K562 (cell line): ENCODE measurements around the gene PDIA2. TPM values are rescaled to one million over a fixed set of nuclear protein-coding genes. Genes with fewer than 3 reads are reported as not detected.
A peak's percentile ranks its signal among the peaks of the same experiment; 100 is the strongest.

Experiments used
- ATAC-seq: fragments of 200-7000 bp; cut with Tn5 transposase; 3 replicates; pipeline ENCODE4 v1.9.1; 2020; ENCODE audit warnings: moderate library complexity
- BruUV-seq: library from RNA; stranded (reverse); fragments of 400-500 nt; replicated peaks from 2 replicates; lab custom pipeline; 2021; lab: Mats Ljungman, UMichigan
- CTCF ChIA-PET: fragments of 300-600 bp; formaldehyde crosslinking; extraction: SDS; loops from one replicate; lab custom pipeline; 2021; ENCODE audit warnings: low intra/inter-chr PET ratio; lab: Yijun Ruan, JAX
- POLR2A ChIA-PET: fragments of 300-600, 350-650 bp; sonication (Branson Sonifier 250); formaldehyde crosslinking; extraction: SDS; loops from one replicate; lab custom pipeline; 2021; ENCODE audit warnings: antibody characterized with exemption, inconsistent platforms; lab: Yijun Ruan, JAX
- DNase-seq, 4 experiments: peaks; one replicate each; pipeline versions ENCODE4 v3.0.0 to v3.0.0-alpha.2; 2011 to 2018; ENCODE audit warnings: low spot score in 3 of 4, mixed read lengths in 3 of 4; ENCODE audit errors: extremely low read depth in 1 of 4
- FAIRE-seq: peaks from 2 replicates; lab custom pipeline; 2011; peaks lifted over from hg19 to GRCh38; lab: Jason Lieb, UNC
- H2AFZ ChIP-seq: 2 replicates; pipeline ENCODE4 v1.6.0; 2011; ENCODE audit warnings: low read depth, low read length, control low read depth, inconsistent platforms
- H3K27ac ChIP-seq: fragments of 200-600 bp; 3 replicates; pipeline ENCODE4 v1.8.0; 2011; ENCODE audit warnings: low read depth, mild to moderate bottlenecking, control low read depth, inconsistent platforms, low read length, moderate library complexity, mixed read lengths; ENCODE audit errors: extremely low read depth
- H3K27me3 ChIP-seq, 2 experiments: fragments of 300-600 bp in 1 of 2; 2 replicates in 1 of 2; 3 replicates in 1 of 2; pipeline versions ENCODE4 v1.6.0 to v1.8.0; 2011; ENCODE audit warnings: inconsistent platforms in 2 of 2, low read length in 2 of 2, mild to moderate bottlenecking in 1 of 2, mixed read lengths in 1 of 2, moderate library complexity in 1 of 2; ENCODE audit not compliant: control insufficient read depth in 2 of 2, insufficient read depth in 2 of 2
- H3K36me3 ChIP-seq: fragments of 300-600 bp; 3 replicates; pipeline ENCODE4 v1.8.0; 2011; ENCODE audit warnings: mild to moderate bottlenecking, low read length, inconsistent platforms; ENCODE audit not compliant: control insufficient read depth, insufficient read depth
- H3K4me1 ChIP-seq, 2 experiments: fragments of 200-600 bp in 1 of 2; replicated peaks in 1 of 2; 2 replicates in 1 of 2; 3 replicates in 1 of 2; pipeline versions ENCODE4 v1.5.1 to v1.8.0; 2011; ENCODE audit warnings: inconsistent platforms in 2 of 2, low read length in 2 of 2, mild to moderate bottlenecking in 1 of 2, mixed read lengths in 1 of 2, moderate library complexity in 1 of 2; ENCODE audit not compliant: control insufficient read depth in 2 of 2, insufficient read depth in 2 of 2
- H3K4me2 ChIP-seq: 2 replicates; pipeline ENCODE4 v1.6.1; 2011; ENCODE audit warnings: low read length, control low read depth, inconsistent platforms, mixed read lengths; ENCODE audit not compliant: insufficient read depth
- H3K4me3 ChIP-seq: fragments of 200-600 bp; sonication (generic), shearing (Covaris generic); 2 replicates; pipeline ENCODE4 v1.5.1; 2016; ENCODE audit warnings: control low read depth, inconsistent platforms
- H3K79me2 ChIP-seq: fragments of 200-600 bp; 3 replicates; pipeline ENCODE4 v1.8.0; 2011; ENCODE audit warnings: low read length, inconsistent platforms; ENCODE audit not compliant: control insufficient read depth, insufficient read depth
- H3K9ac ChIP-seq, 2 experiments: 2 replicates each; pipeline versions ENCODE4 v1.6.0 to v1.6.1; 2011; ENCODE audit warnings: low read depth in 2 of 2, low read length in 2 of 2, control low read depth in 1 of 2, inconsistent platforms in 1 of 2, mild to moderate bottlenecking in 1 of 2, mixed read lengths in 1 of 2; ENCODE audit not compliant: insufficient read depth in 1 of 2
- H3K9me1 ChIP-seq: one replicate; pipeline ENCODE4 v1.6.0; 2011; ENCODE audit warnings: inconsistent platforms, mild to moderate bottlenecking, low read length, moderate library complexity; ENCODE audit not compliant: control insufficient read depth, insufficient read depth
- H3K9me3 ChIP-seq: replicated peaks from 2 replicates; pipeline ENCODE4 v1.5.1; 2011; ENCODE audit warnings: low read depth, low read length, inconsistent platforms; ENCODE audit not compliant: control insufficient read depth, insufficient read depth
- H4K20me1 ChIP-seq: replicated peaks from 2 replicates; pipeline ENCODE4 v1.6.1; 2011; ENCODE audit warnings: low read length, inconsistent platforms, mixed read lengths; ENCODE audit not compliant: control insufficient read depth, insufficient read depth
- CBX3 ChIP-seq, 2 experiments: IDR thresholded peaks; 1 replicate in 1 of 2; 2 replicates in 1 of 2; pipeline ENCODE4 v1.6.1; 2012; ENCODE audit warnings: inconsistent platforms in 2 of 2, low read length in 2 of 2, borderline replicate concordance in 1 of 2, control low read depth in 1 of 2
- HNRNPL ChIP-seq: fragments of 200-400 bp; formaldehyde crosslinking; IDR thresholded peaks from 2 replicates; pipeline ENCODE4 v1.6.1; 2017; ENCODE audit warnings: low read depth, mild to moderate bottlenecking, low read length
- IRF2 ChIP-seq: sonication (generic); formaldehyde crosslinking; IDR thresholded peaks from 2 replicates; pipeline ENCODE4 v1.8.1; 2022; ENCODE audit warnings: mild to moderate bottlenecking, missing genetic modification reagents
- YY1 ChIP-seq, 3 experiments: IDR thresholded peaks; 2 replicates each; pipeline ENCODE4 v1.6.1; 2011; ENCODE audit warnings: low read length in 2 of 3, mild to moderate bottlenecking in 2 of 3, moderate library complexity in 2 of 3, borderline replicate concordance in 1 of 3, control low read depth in 1 of 3, low read depth in 1 of 3; ENCODE audit not compliant: insufficient read depth in 3 of 3, insufficient replicate concordance in 2 of 3, control insufficient read depth in 1 of 3, insufficient read length in 1 of 3; ENCODE audit errors: extremely low read depth in 1 of 3
- WGBS: fragments of 100-300 bp; shearing (Covaris generic); methylation state at CpG from one replicate; pipeline ENCODE4 v1.1.6; 2016; ENCODE audit warnings: low coverage, mixed read lengths; ENCODE audit not compliant: insufficient coverage; ENCODE audit errors: missing lambda C conversion rate; 5-methylcytosine and 5-hydroxymethylcytosine counted together
- in situ Hi-C: fragments of 300-500 bp; cut with MboI; formaldehyde crosslinking; loops from 4 replicates; pipeline ENCODE4 v1.15.0; 2018; ENCODE audit warnings: inconsistent platforms, mixed read lengths
- intact Hi-C: fragments of 100-400 bp; cut with micrococcal nuclease; formaldehyde crosslinking; loops from 2 replicates; pipeline ENCODE4 v1.14.2; 2022
- polyA plus RNA-seq, 8 experiments: library from polyadenylated mRNA; depleted of rRNA in 4 of 8; stranded (reverse) in 5 of 8; unstranded in 3 of 8; fragments of >200 nt; fragmentation: Nextera tagmentation in 2 of 8; fragmentation: Illumina TruSeq in 1 of 8; extraction: Ambion mirVana in 2 of 8; extraction: Trizol in 1 of 8; gene quantifications; 2 replicates each; pipeline versions ENCODE4 v1.2.1 to v1.2.3, GENCODE V29; 2011 to 2014; ENCODE audit warnings: inconsistent platforms in 1 of 8, missing spikeins in 1 of 8
- total RNA-seq, 7 experiments: library from RNA; depleted of rRNA in 6 of 7; stranded (reverse); fragments of >200 nt in 6 of 7; fragmentation: Illumina TruSeq in 2 of 7; extraction: Trizol in 2 of 7; gene quantifications; 2 replicates each; pipeline versions ENCODE4 v1.2.1 to v1.2.3, GENCODE V29; 2011 to 2021; ENCODE audit warnings: low replicate concordance in 1 of 7

PDIA2 gene
- total and polyA plus RNA-seq, 9 of the 15 experiments (the other 6 are each of a cell fraction or from before 2014, with no cell fraction given): 0.13 to 0.92 (median 0.23) TPM; not detected in 4

GRCh38 chr16:325375-326145, 42.6 kb downstream of the PDIA2 start:
- Histone ChIP-seq H3K4me1 (peaks cover 24 to 54% of the 10 kb centered on the region in 2 experiments), H3K9ac (peak overlapping the region in 1 of 2 experiments; percentile 85; a peak in 2 of 4 replicates), H3K4me2 (0 out of 2 replicates have a peak overlapping the region, but pooled peaks have one; percentile 74), H3K79me2 (peaks cover 86% of the 10 kb centered on the region), H3K27me3 (no peaks in the 10 kb centered on the region), H3K9me3 (no peaks in the 10 kb centered on the region), H3K4me3 (no peak overlapping the region), H3K9me1 (peaks cover 10% of the 10 kb centered on the region), H3K36me3 (peaks cover 24% of the 10 kb centered on the region), H4K20me1 (peaks cover 49% of the 10 kb centered on the region; the same call in 1 of the 2 replicates), H2AFZ (no peak overlapping the region), H3K27ac (no peak overlapping the region)
- no peak for DNase-seq
- no peak for ATAC-seq
- FAIRE-seq: no peak
- ChIA-PET POLR2A (interaction anchor here (0.6 to 1.4 kb wide), 4 partner anchors 10 to 145 kb away, joined by 3 to 4 read pairs (median 4); no protein-coding TSS in a partner anchor), CTCF (no interaction called here)
- intact Hi-C loops (no loop called here), in situ Hi-C loops (no loop called here)
- BruUV-seq: no TSS peak
- 0 out of 2 replicates have a peak, but pooled peaks have one; percentile 35 for TF ChIP-seq HNRNPL
- no peak for TF ChIP-seq CBX3 (IDR thresholded peaks at IDR 0.05; ENCODE audit: borderline replicate concordance in 1 of 2, low read length in 2 of 2)
- TF ChIP-seq IRF2 (CRISPR knock-in tag): 0 out of 2 replicates have a peak, but pooled peaks have one; percentile 11
- TF ChIP-seq YY1 (IDR thresholded peaks at IDR 0.05; ENCODE audit: borderline replicate concordance in 1 of 3, control insufficient read depth in 1 of 3, extremely low read depth in 1 of 3, insufficient read depth in 3 of 3, insufficient read length in 1 of 3, insufficient replicate concordance in 2 of 3, low read depth in 1 of 3, low read length in 2 of 3): peak in 1 of 3 experiments; percentile 12
- 81% methylated on average over 25 of the region's 28 CpGs for WGBS
